ENCODE measurements around the gene SPIRE2.

DNA sequence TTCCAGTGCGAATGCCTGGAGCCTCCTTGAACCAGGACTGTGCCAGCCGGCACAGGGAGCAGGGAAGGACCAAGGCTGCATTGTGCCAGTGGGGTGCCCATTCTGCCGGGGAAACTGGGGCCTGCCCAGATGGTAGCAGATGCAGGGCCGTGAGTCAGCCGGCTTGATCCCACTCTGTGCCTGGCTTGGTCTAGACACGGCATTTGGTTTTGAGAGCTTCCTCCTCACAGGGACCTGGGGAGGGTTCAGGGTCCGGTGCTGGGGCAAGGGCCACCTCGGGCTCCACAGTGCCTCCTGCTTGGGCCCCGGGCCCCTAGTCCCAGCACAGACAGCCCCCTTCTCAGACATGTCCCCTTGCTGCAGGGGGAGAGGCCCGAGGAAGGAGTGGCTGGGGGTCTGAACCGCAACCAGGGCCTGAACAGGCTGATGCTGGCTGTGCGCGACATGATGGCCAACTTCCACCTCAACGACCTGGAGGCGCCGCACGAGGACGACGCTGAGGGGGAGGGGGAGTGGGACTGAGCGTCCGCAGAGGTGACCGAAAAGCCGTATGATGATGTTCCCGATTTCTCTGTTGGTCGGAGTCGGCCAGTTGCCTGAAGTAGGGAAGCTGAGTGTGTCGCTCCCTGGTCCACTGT, 82.6 kb downstream of the SPIRE2 start:
- TF ChIP-seq, protein P1, sequence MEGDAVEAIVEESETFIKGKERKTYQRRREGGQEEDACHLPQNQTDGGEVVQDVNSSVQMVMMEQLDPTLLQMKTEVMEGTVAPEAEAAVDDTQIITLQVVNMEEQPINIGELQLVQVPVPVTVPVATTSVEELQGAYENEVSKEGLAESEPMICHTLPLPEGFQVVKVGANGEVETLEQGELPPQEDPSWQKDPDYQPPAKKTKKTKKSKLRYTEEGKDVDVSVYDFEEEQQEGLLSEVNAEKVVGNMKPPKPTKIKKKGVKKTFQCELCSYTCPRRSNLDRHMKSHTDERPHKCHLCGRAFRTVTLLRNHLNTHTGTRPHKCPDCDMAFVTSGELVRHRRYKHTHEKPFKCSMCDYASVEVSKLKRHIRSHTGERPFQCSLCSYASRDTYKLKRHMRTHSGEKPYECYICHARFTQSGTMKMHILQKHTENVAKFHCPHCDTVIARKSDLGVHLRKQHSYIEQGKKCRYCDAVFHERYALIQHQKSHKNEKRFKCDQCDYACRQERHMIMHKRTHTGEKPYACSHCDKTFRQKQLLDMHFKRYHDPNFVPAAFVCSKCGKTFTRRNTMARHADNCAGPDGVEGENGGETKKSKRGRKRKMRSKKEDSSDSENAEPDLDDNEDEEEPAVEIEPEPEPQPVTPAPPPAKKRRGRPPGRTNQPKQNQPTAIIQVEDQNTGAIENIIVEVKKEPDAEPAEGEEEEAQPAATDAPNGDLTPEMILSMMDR (conservative IDR thresholded peaks at IDR 0.05 in 1 of 2, IDR thresholded peaks at IDR 0.05 in 1 of 2; ENCODE audit: extremely low read depth in 1 of 2, insufficient read depth in 1 of 2, low read depth in 1 of 2, low read length in 2 of 2), result no peak
- TF ChIP-seq EZH2 (IDR thresholded peaks at IDR 0.05; ENCODE audit: borderline replicate concordance, low read length), result no peak
